Measurements from ENCODE around the gene ERRFI1. TPM values are rescaled to one million over a fixed set of nuclear protein-coding genes. Genes with fewer than 3 reads are reported as not detected.

ERRFI1 gene
- total and polyA plus RNA-seq, 2 of the 8 experiments (the other 6 are each of a cell fraction or from before 2014, with no cell fraction given): 23.4 to 46.1 TPM

DNA sequence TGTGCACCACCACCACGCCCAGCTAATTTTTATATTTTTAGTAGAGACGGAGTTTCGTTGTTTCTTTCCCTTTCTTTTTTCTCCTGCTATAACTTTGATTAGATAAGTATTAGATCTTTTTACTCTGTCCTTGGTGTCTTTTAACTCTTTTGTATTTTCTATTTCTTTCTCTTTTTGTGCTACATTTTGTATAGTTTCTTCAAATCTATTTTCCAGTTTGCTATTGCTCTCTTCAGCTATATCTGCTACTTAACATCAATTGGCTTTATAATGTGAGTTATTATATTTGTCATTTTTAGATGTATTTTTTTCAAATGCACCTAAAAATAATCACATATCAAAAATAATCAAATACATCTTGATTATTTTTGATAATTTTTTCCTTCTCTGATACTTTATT, 16.0 kb upstream of the ERRFI1 start (continued):
- TF ChIP-seq, protein P1, sequence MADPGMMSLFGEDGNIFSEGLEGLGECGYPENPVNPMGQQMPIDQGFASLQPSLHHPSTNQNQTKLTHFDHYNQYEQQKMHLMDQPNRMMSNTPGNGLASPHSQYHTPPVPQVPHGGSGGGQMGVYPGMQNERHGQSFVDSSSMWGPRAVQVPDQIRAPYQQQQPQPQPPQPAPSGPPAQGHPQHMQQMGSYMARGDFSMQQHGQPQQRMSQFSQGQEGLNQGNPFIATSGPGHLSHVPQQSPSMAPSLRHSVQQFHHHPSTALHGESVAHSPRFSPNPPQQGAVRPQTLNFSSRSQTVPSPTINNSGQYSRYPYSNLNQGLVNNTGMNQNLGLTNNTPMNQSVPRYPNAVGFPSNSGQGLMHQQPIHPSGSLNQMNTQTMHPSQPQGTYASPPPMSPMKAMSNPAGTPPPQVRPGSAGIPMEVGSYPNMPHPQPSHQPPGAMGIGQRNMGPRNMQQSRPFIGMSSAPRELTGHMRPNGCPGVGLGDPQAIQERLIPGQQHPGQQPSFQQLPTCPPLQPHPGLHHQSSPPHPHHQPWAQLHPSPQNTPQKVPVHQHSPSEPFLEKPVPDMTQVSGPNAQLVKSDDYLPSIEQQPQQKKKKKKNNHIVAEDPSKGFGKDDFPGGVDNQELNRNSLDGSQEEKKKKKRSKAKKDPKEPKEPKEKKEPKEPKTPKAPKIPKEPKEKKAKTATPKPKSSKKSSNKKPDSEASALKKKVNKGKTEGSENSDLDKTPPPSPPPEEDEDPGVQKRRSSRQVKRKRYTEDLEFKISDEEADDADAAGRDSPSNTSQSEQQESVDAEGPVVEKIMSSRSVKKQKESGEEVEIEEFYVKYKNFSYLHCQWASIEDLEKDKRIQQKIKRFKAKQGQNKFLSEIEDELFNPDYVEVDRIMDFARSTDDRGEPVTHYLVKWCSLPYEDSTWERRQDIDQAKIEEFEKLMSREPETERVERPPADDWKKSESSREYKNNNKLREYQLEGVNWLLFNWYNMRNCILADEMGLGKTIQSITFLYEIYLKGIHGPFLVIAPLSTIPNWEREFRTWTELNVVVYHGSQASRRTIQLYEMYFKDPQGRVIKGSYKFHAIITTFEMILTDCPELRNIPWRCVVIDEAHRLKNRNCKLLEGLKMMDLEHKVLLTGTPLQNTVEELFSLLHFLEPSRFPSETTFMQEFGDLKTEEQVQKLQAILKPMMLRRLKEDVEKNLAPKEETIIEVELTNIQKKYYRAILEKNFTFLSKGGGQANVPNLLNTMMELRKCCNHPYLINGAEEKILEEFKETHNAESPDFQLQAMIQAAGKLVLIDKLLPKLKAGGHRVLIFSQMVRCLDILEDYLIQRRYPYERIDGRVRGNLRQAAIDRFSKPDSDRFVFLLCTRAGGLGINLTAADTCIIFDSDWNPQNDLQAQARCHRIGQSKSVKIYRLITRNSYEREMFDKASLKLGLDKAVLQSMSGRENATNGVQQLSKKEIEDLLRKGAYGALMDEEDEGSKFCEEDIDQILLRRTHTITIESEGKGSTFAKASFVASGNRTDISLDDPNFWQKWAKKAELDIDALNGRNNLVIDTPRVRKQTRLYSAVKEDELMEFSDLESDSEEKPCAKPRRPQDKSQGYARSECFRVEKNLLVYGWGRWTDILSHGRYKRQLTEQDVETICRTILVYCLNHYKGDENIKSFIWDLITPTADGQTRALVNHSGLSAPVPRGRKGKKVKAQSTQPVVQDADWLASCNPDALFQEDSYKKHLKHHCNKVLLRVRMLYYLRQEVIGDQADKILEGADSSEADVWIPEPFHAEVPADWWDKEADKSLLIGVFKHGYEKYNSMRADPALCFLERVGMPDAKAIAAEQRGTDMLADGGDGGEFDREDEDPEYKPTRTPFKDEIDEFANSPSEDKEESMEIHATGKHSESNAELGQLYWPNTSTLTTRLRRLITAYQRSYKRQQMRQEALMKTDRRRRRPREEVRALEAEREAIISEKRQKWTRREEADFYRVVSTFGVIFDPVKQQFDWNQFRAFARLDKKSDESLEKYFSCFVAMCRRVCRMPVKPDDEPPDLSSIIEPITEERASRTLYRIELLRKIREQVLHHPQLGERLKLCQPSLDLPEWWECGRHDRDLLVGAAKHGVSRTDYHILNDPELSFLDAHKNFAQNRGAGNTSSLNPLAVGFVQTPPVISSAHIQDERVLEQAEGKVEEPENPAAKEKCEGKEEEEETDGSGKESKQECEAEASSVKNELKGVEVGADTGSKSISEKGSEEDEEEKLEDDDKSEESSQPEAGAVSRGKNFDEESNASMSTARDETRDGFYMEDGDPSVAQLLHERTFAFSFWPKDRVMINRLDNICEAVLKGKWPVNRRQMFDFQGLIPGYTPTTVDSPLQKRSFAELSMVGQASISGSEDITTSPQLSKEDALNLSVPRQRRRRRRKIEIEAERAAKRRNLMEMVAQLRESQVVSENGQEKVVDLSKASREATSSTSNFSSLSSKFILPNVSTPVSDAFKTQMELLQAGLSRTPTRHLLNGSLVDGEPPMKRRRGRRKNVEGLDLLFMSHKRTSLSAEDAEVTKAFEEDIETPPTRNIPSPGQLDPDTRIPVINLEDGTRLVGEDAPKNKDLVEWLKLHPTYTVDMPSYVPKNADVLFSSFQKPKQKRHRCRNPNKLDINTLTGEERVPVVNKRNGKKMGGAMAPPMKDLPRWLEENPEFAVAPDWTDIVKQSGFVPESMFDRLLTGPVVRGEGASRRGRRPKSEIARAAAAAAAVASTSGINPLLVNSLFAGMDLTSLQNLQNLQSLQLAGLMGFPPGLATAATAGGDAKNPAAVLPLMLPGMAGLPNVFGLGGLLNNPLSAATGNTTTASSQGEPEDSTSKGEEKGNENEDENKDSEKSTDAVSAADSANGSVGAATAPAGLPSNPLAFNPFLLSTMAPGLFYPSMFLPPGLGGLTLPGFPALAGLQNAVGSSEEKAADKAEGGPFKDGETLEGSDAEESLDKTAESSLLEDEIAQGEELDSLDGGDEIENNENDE (IDR thresholded peaks at IDR 0.05; ENCODE audit: insufficient replicate concordance, low read length): no peak
- no peak for TF ChIP-seq TCF12 (IDR thresholded peaks at IDR 0.05; ENCODE audit: low read depth, low read length)
- TF ChIP-seq, protein P2, sequence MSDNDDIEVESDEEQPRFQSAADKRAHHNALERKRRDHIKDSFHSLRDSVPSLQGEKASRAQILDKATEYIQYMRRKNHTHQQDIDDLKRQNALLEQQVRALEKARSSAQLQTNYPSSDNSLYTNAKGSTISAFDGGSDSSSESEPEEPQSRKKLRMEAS (IDR thresholded peaks at IDR 0.05): no peak
- TF ChIP-seq NRF1 (IDR thresholded peaks at IDR 0.05; ENCODE audit: low read depth, low read length): no peak
- no peak for TF ChIP-seq PHF8 (conservative IDR thresholded peaks at IDR 0.05; ENCODE audit: low read depth, low read length)
- no peak for TF ChIP-seq JUN (IDR thresholded peaks at IDR 0.05; ENCODE audit: low read depth, low read length)
- TF ChIP-seq SIRT6 (IDR thresholded peaks at IDR 0.05; ENCODE audit: low read length): no peak
- no peak for TF ChIP-seq KDM4A (IDR thresholded peaks at IDR 0.05; ENCODE audit: low read depth, low read length, severe bottlenecking)
- no peak for TF ChIP-seq POU5F1 (IDR thresholded peaks at IDR 0.05; ENCODE audit: low read depth, low read length)
- no peak for TF ChIP-seq CHD2 (IDR thresholded peaks at IDR 0.05; ENCODE audit: low read length)
- TF ChIP-seq, protein P3, sequence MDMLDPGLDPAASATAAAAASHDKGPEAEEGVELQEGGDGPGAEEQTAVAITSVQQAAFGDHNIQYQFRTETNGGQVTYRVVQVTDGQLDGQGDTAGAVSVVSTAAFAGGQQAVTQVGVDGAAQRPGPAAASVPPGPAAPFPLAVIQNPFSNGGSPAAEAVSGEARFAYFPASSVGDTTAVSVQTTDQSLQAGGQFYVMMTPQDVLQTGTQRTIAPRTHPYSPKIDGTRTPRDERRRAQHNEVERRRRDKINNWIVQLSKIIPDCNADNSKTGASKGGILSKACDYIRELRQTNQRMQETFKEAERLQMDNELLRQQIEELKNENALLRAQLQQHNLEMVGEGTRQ (IDR thresholded peaks at IDR 0.05; ENCODE audit: low read length): no peak
- no peak for TF ChIP-seq SP2 (IDR thresholded peaks at IDR 0.05; ENCODE audit: low read length)

All from H1 (cell line).